Measurements from ENCODE around the gene PROZ. TPM values are rescaled to one million over a fixed set of nuclear protein-coding genes. Genes with fewer than 3 reads are reported as not detected.

PROZ gene
- total RNA-seq, 1 experiment from 2014 or later = not detected

- Histone ChIP-seq H3K79me1 (ENCODE audit: insufficient read depth, low read depth, low read length, poor library complexity, severe bottlenecking) (no peaks in the 10 kb centered on the region), H3K23me2 (ENCODE audit: insufficient read length, low read depth, low read length, poor library complexity, severe bottlenecking) (no peaks in the 10 kb centered on the region), H3K79me2 (ENCODE audit: insufficient read depth, low read length) (no peaks in the 10 kb centered on the region), H3K4me1 (ENCODE audit: insufficient read depth, low read length) (no peaks in the 10 kb centered on the region; the same call in 1 of the 2 replicates), H3K18ac (ENCODE audit: insufficient read length, low read depth, low read length) (no peak overlapping the region), H3K27me3 (ENCODE audit: insufficient read depth, low read length) (no peaks in the 10 kb centered on the region), H3K56ac (ENCODE audit: insufficient read length, low read depth, low read length) (no peak overlapping the region), H3K14ac (ENCODE audit: insufficient read depth, low read length) (no peak overlapping the region), H4K20me1 (ENCODE audit: control insufficient read depth, insufficient read depth, insufficient read length) (no peaks in the 10 kb centered on the region), H2AK5ac (ENCODE audit: insufficient read length, low read length) (no peak overlapping the region), H4K8ac (replicated peaks; ENCODE audit: insufficient read length, low read depth, low read length) (no peak overlapping the region), H2BK20ac (ENCODE audit: low read depth, low read length, poor library complexity, severe bottlenecking) (no peak overlapping the region), H3K27ac (ENCODE audit: insufficient read length, low read depth, low read length) (no peak overlapping the region), H4K5ac (ENCODE audit: insufficient read length, low read depth, low read length) (no peak overlapping the region), H2BK12ac (ENCODE audit: insufficient read length, low read depth, low read length) (no peak overlapping the region), H4K91ac (ENCODE audit: insufficient read length, low read depth, low read length) (no peak overlapping the region), H3K4ac (ENCODE audit: low read depth, low read length) (no peak overlapping the region), H2BK15ac (ENCODE audit: low read depth, low read length) (no peak overlapping the region), H3K9ac (ENCODE audit: extremely low read depth, insufficient read length, low read length) (no peak overlapping the region), H2BK120ac (ENCODE audit: low read depth, low read length, poor library complexity, severe bottlenecking) (no peak overlapping the region), H3K23ac (ENCODE audit: insufficient read length, low read depth, low read length) (no peak overlapping the region), H3K4me2 (ENCODE audit: insufficient read depth, insufficient read length, low read length) (no peak overlapping the region), H2BK5ac (ENCODE audit: insufficient read length, low read length) (no peak overlapping the region), H2AFZ (ENCODE audit: low read length) (no peak overlapping the region), H3T11ph (ENCODE audit: low read length) (no peak overlapping the region), H3K9me3 (ENCODE audit: control insufficient read depth, low read depth, low read length) (no peaks in the 10 kb centered on the region)
- H3K27ac Mint-ChIP-seq = no peak overlapping the region
- no peaks in the 10 kb centered on the region for H3K9me3 Mint-ChIP-seq
- no peaks in the 10 kb centered on the region for H3K36me3 Mint-ChIP-seq (ENCODE audit: insufficient read depth in 1 of 3, low read depth in 3 of 3)
- TF ChIP-seq CTCF (conservative IDR thresholded peaks at IDR 0.05) = no peak
- no peak overlapping the region for H3K4me3 Mint-ChIP-seq
- H3K4me1 Mint-ChIP-seq = peaks cover 15 to 26% of the 10 kb centered on the region in 2 experiments
- peaks cover 24% of the 10 kb centered on the region for H3K27me3 Mint-ChIP-seq (ENCODE audit: low read depth)
- no peak for DNase-seq
- WGBS (ENCODE audit: extremely low coverage, insufficient read length, low lambda C conversion rate) = no CpG with 5 or more reads among the region's 19 CpGs
These were observed 34.1 kb upstream of the PROZ start for GRCh38 chr13:113124211-113124970.

Measured in H9 (cell line).